Lung (tissue), 12 donors: Measurements from ENCODE around the gene DLEC1. TPM values are rescaled to one million over a fixed set of nuclear protein-coding genes. Genes with fewer than 3 reads are reported as not detected.

ENCODE experiments used
- ATAC-seq: fragments of 200-7000 bp; cut with Tn5 transposase; one replicate; pipeline ENCODE4 v1.9.1; 2020; ENCODE audit warnings: moderate number of reproducible peaks; ENCODE audit not compliant: insufficient read depth, low FRiP score
- DNase-seq, 3 donors: peaks; one replicate each; pipeline ENCODE4 v3.0.0-alpha.2; 2013 to 2017
- H3K27ac ChIP-seq, 2 donors: one replicate each; pipeline ENCODE4 v1.5.1; 2013; ENCODE audit warnings: mild to moderate bottlenecking in 2 of 2, moderate library complexity in 2 of 2, control low read depth in 1 of 2, inconsistent platforms in 1 of 2, low read depth in 1 of 2, low read length in 1 of 2
- H3K27me3 ChIP-seq, 3 donors: one replicate each; pipeline ENCODE4 v1.5.1; 2013; ENCODE audit warnings: low read length in 2 of 3; ENCODE audit not compliant: control insufficient read depth in 3 of 3, insufficient read depth in 3 of 3
- H3K36me3 ChIP-seq, 4 donors: one replicate each; pipeline ENCODE4 v1.5.1; 2013; ENCODE audit warnings: low read length in 4 of 4, mild to moderate bottlenecking in 1 of 4, moderate library complexity in 1 of 4; ENCODE audit not compliant: control insufficient read depth in 4 of 4, insufficient read depth in 4 of 4
- H3K4me1 ChIP-seq, 5 donors: one replicate each; pipeline ENCODE4 v1.5.1; 2013; ENCODE audit warnings: low read length in 5 of 5, mild to moderate bottlenecking in 2 of 5, moderate library complexity in 1 of 5; ENCODE audit not compliant: control insufficient read depth in 5 of 5, insufficient read depth in 5 of 5
- H3K4me3 ChIP-seq: one replicate; pipeline ENCODE4 v1.5.1; 2013; ENCODE audit warnings: mild to moderate bottlenecking, control low read depth, moderate library complexity
- H3K9ac ChIP-seq, 2 donors: one replicate each; pipeline ENCODE4 v1.5.1; 2013; ENCODE audit warnings: low read length in 2 of 2, control low read depth in 1 of 2; ENCODE audit not compliant: insufficient read depth in 1 of 2
- H3K9me3 ChIP-seq, 4 donors: one replicate each; pipeline ENCODE4 v1.5.1; 2013; ENCODE audit warnings: low read length in 3 of 4, mild to moderate bottlenecking in 1 of 4, moderate library complexity in 1 of 4; ENCODE audit not compliant: control insufficient read depth in 4 of 4, insufficient read depth in 3 of 4
- whole genome bisulfite sequencing, 2 donors: extraction: QIAGEN DNeasy Blood & Tissue Kit; methylation state at CpG; one replicate each; pipeline ENCODE4 v1.1.7; 2013; 5-methylcytosine and 5-hydroxymethylcytosine counted together
- polyA plus RNA-seq, 2 donors: library from polyadenylated mRNA; stranded (reverse); fragments of 200-250 nt; gene quantifications; one replicate each; pipeline ENCODE4 v1.2.1, GENCODE V29; 2013
- total RNA-seq, 2 donors: library from RNA; depleted of rRNA in 1 of 2; stranded (reverse); fragments of >200 nt in 1 of 2; gene quantifications; one replicate each; pipeline ENCODE4 v1.2.1, GENCODE V29; 2014 to 2021
- TF ChIP-seq, protein P1 (sequence below): IDR thresholded peaks from 2 replicates; pipeline ENCODE4 v1.5.1; 2012; ENCODE audit warnings: mild to moderate bottlenecking; ENCODE audit errors: control extremely low read depth, extremely low read depth
- donor health status: control.
- donor health status: control.
- donor health status: Bipolar disorder and iron deficiency.
- donor health status: healthy.
- donor health status: DM: yes; HTN: yes; CAD: no.

Gene DLEC1
- total and polyA plus RNA-seq, 4 donors, result 4.2 to 28.8 (median 8.0) TPM

DNA sequence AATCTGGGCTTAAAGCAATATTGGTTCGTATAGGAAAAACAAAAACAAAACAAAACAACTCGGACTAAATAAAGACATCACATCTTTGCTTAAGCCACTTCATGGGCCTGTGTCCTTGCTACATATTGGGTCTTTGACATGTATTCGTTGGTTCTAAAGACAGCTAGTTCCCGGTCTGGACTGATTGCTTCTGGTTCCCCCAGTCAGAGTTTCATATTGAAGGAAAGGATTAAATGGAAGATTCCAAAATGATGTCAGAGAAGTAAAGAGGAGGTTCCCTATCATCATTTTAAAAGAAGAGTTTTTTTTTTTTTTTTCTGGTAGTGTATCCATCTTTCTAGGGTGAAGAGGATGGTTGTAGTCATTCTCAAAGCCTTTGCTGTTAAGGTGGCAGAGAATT is 128.6 kb downstream of the DLEC1 start:
- H3K4me1 ChIP-seq, result peaks cover 0 to 11% (median 5%) of the 10 kb centered on the region in 5 donors
- no peaks in the 10 kb centered on the region for H3K36me3 ChIP-seq
- TF ChIP-seq, protein P1, sequence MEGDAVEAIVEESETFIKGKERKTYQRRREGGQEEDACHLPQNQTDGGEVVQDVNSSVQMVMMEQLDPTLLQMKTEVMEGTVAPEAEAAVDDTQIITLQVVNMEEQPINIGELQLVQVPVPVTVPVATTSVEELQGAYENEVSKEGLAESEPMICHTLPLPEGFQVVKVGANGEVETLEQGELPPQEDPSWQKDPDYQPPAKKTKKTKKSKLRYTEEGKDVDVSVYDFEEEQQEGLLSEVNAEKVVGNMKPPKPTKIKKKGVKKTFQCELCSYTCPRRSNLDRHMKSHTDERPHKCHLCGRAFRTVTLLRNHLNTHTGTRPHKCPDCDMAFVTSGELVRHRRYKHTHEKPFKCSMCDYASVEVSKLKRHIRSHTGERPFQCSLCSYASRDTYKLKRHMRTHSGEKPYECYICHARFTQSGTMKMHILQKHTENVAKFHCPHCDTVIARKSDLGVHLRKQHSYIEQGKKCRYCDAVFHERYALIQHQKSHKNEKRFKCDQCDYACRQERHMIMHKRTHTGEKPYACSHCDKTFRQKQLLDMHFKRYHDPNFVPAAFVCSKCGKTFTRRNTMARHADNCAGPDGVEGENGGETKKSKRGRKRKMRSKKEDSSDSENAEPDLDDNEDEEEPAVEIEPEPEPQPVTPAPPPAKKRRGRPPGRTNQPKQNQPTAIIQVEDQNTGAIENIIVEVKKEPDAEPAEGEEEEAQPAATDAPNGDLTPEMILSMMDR, result no peak
- H3K4me3 ChIP-seq, result no peak overlapping the region
- H3K27ac ChIP-seq, result no peak overlapping the region
- H3K9ac ChIP-seq, result no peak overlapping the region
- H3K27me3 ChIP-seq, result no peaks in the 10 kb centered on the region
- no peaks in the 10 kb centered on the region for H3K9me3 ChIP-seq
- 84 to 86% methylated on average over 4 of the region's 4 CpGs for WGBS, 2 donors
- DNase-seq (no peak), ATAC-seq (no peak)

DNA sequence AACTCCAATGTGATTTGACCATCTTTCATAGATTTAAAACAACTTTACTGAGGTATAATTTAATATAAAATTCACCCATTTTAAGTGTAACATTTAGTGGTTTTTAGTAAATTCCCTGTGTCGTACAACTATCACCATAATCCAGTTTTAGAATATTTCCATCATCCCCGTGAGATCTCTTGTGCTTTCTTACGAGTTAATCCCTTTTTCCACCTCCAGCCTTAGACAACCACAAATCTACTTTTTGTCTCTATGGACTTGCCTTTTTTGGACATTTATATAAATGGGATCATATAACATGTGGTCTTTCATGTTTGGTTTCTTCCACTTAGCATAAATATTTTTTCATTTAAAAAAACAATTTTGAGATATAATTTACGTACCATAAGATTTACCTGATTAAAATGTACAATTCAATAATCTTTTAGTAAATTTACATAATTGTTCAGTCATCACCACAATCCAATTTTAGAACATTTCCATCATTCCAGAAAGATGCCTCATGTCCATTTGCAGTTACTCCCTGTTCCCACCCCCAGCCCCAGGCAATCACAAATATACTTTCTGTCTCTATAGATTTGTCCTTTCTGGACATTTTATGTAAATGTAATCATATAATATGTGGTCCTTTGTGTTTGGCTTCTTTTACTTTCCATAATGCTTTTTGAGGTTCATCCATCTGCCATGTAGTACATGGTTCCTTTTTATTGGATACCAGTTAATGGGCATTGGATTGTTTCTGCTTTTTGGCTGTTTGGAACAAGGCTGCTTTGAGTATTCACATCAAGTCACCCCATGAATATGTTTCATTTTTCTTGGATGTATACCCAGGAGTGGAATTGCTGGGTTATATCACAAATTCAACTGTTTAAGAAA is 129.4 kb downstream of the DLEC1 start:
- Histone ChIP-seq H3K9me3 (no peaks in the 10 kb centered on the region), H3K27ac (no peak overlapping the region), H3K4me3 (no peak overlapping the region), H3K4me1 (peaks cover 0 to 11% (median 5%) of the 10 kb centered on the region in 5 donors), H3K9ac (no peak overlapping the region), H3K36me3 (no peaks in the 10 kb centered on the region), H3K27me3 (no peaks in the 10 kb centered on the region)
- 96 to 97% methylated on average over 4 of the region's 4 CpGs for WGBS, 2 donors
- DNase-seq (no peak), ATAC-seq (no peak)
- TF ChIP-seq, protein P1, result no peak

DNA sequence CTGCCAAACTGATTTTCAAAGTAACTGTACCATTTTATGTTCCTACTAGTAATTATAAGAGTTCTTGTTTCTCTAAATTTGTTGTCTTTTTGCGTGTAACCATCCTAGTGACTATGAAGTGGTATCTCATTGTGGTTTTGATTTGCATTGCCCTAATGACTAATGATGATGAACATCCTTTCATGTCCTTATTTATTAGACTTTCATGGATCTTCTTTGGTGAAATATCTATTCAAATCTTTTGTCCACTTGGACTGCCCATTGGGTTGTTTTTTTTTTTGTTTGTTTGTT is 130.0 kb downstream of the DLEC1 start:
- DNase-seq (no peak), ATAC-seq (no peak)
- TF ChIP-seq, protein P1, result no peak
- Histone ChIP-seq H3K9ac (no peak overlapping the region), H3K9me3 (no peaks in the 10 kb centered on the region), H3K36me3 (no peaks in the 10 kb centered on the region), H3K27ac (no peak overlapping the region), H3K27me3 (no peaks in the 10 kb centered on the region), H3K4me3 (no peak overlapping the region), H3K4me1 (peaks cover 0 to 15% (median 5%) of the 10 kb centered on the region in 5 donors)
- 69 to 84% methylated on average over 1 of the region's 1 CpG for WGBS, 2 donors
